PC-3 (cell line): ENCODE measurements around the gene LRPAP1. TPM values are rescaled to one million over a fixed set of nuclear protein-coding genes. Genes with fewer than 3 reads are reported as not detected.
A peak's percentile ranks its signal among the peaks of the same experiment; 100 is the strongest.

ENCODE experiments used
- ATAC-seq: fragments of 200-7000 bp; cut with Tn5 transposase; 2 replicates; pipeline ENCODE4 v1.9.1; 2020; ENCODE audit warnings: mild to moderate bottlenecking, moderate library complexity
- BruUV-seq: library from RNA; stranded (reverse); fragments of 400-500 nt; replicated peaks from 2 replicates; lab custom pipeline; 2021; lab: Mats Ljungman, UMichigan
- CTCF ChIA-PET: fragments of 300-600 bp; sonication (Branson Sonifier 250); formaldehyde crosslinking; loops from one replicate; lab custom pipeline; 2022; ENCODE audit warnings: antibody characterized with exemption; lab: Charles Lee
- POLR2A ChIA-PET: fragments of 300-600 bp; sonication (Branson Sonifier 250); formaldehyde crosslinking; loops from one replicate; lab custom pipeline; 2022; ENCODE audit warnings: antibody characterized with exemption; ENCODE audit not compliant: unreplicated experiment; lab: Charles Lee
- DNase-seq: peaks from one replicate; pipeline ENCODE4 v3.0.0-alpha.2; 2015
- H2AFZ ChIP-seq: fragments of 300-600 bp; sonication (generic); 2 replicates; pipeline ENCODE4 v1.6.0; 2016; ENCODE audit warnings: antibody characterized with exemption, low read length
- H3F3A ChIP-seq: fragments of 300-600 bp; sonication (generic); one replicate; pipeline ENCODE4 v1.6.0; 2017; ENCODE audit warnings: antibody characterized with exemption, low read length, control low read depth, mild to moderate bottlenecking; ENCODE audit not compliant: unreplicated experiment
- H3K27ac ChIP-seq: fragments of 300-600 bp; sonication (generic); 2 replicates; pipeline ENCODE4 v1.5.1; 2016; ENCODE audit warnings: mild to moderate bottlenecking, low read length
- H3K27me3 ChIP-seq: fragments of 300-600 bp; sonication (generic); 2 replicates; pipeline ENCODE4 v1.6.1; 2016; ENCODE audit warnings: low read length, mixed read lengths
- H3K36me3 ChIP-seq: fragments of 300-600 bp; sonication (generic); 2 replicates; pipeline ENCODE4 v1.6.1; 2016; ENCODE audit warnings: low read depth, mixed run types, low read length, mixed read lengths
- H3K4me1 ChIP-seq: fragments of 300-600 bp; sonication (generic); 2 replicates; pipeline ENCODE4 v1.5.1; 2016; ENCODE audit warnings: low read length; ENCODE audit not compliant: insufficient read depth
- H3K4me2 ChIP-seq: fragments of 300-600 bp; sonication (generic); 2 replicates; pipeline ENCODE4 v1.6.0; 2016; ENCODE audit warnings: low read length
- H3K4me3 ChIP-seq: fragments of 300-600 bp; sonication (generic); 2 replicates; pipeline ENCODE4 v1.5.1; 2016; ENCODE audit warnings: mild to moderate bottlenecking, low read length, mixed read lengths
- H3K79me2 ChIP-seq: fragments of 300-600 bp; sonication (generic); 2 replicates; pipeline ENCODE4 v1.6.1; 2017; ENCODE audit warnings: low read length, mixed read lengths
- H3K9ac ChIP-seq: fragments of 300-600 bp; sonication (generic); 2 replicates; pipeline ENCODE4 v1.6.0; 2016; ENCODE audit warnings: mild to moderate bottlenecking, low read length
- H3K9me2 ChIP-seq: fragments of 300-600 bp; sonication (generic); replicated peaks from 2 replicates; pipeline ENCODE4 v1.6.1; 2016; ENCODE audit warnings: mixed run types, low read length, mixed read lengths
- H3K9me3 ChIP-seq: fragments of 300-600 bp; sonication (generic); 2 replicates; pipeline ENCODE4 v1.6.1; 2016; ENCODE audit warnings: low read length, mixed read lengths
- H4K20me1 ChIP-seq: fragments of 300-600 bp; sonication (generic); 2 replicates; pipeline ENCODE4 v1.6.1; 2016; ENCODE audit warnings: low read length, mixed read lengths
- EZH2 ChIP-seq: fragments of 300-600 bp; sonication (generic); IDR thresholded peaks from one replicate; pipeline ENCODE4 v1.6.1; 2017; ENCODE audit warnings: antibody characterized with exemption, mild to moderate bottlenecking, low read length; ENCODE audit not compliant: unreplicated experiment
- EZH2phosphoT487 ChIP-seq: fragments of 300-600 bp; sonication (generic); IDR thresholded peaks from 2 replicates; pipeline ENCODE4 v1.6.1; 2018; ENCODE audit warnings: mild to moderate bottlenecking, antibody characterized with exemption, low read length, borderline replicate concordance
- intact Hi-C: fragments of 100-400 bp; cut with micrococcal nuclease; formaldehyde crosslinking; loops from 2 replicates; pipeline ENCODE4 v1.9.0; 2023
- total RNA-seq: library from RNA; depleted of rRNA; stranded (reverse); fragments of >200 nt; gene quantifications from 2 replicates; pipeline ENCODE4 v1.2.3, GENCODE V29; 2014
- TF ChIP-seq, protein P1 (sequence below): fragments of 300-600 bp; sonication (generic); conservative IDR thresholded peaks from 2 replicates; pipeline ENCODE4 v1.5.1; 2017; ENCODE audit warnings: antibody characterized with exemption, low read depth, mild to moderate bottlenecking, low read length

Gene LRPAP1
- total RNA-seq, 1 experiment from 2014 or later: 133 TPM

DNA sequence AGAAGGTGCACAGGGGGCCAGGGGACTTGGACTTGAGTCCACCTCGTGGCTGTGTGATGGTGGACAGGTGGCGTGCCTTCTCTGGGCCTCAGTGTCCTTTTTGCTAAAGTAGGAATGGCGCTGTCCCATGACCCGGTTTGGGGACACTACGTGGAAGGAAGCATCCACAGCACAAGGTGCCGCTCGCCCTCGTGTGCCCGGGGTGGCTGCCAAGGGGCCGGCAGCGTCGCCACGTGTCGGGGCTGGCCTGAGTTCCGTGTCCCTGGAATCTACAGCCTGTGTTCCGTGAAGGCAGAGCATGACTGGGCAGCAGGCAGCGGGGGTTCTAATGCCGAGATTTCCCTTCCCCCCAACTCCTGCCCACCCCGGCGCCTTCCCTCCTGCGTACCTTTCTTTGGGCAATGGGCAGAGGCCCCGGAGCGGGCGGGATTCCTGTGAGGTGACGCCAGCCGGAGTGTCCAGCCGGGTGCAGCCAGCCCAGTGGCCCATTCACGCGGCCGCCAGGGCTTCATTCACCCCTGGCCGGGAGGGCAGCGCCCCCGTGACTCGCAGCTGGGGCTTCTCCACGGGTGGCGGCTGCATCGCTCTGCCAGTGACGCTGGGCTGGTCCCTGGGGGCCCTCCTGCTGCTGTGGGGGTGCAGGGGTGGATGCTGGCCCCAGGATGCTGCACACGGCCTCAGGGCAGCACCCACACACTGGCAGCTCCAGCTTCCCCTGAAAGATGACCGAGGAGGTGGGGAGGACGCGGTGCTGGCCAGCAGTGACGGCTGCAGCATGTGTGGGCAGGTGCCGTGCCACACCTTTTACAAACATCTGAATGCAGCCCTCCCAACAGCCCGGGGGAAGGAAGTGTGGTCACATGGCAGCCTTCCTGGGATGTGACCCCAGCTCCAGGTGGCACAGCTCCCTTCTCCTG is 47.9 kb downstream of the LRPAP1 start:
- H4K20me1 ChIP-seq: no peaks in the 10 kb centered on the region
- H3K9me2 ChIP-seq: no peaks in the 10 kb centered on the region
- H3K4me1 ChIP-seq: peaks cover 23% of the 10 kb centered on the region
- TSS peak; percentile 79 for BruUV-seq
- intact Hi-C loops: no loop called here
- H2AFZ ChIP-seq: peak overlapping the region; percentile 61
- H3K27me3 ChIP-seq: no peaks in the 10 kb centered on the region
- H3F3A ChIP-seq: no peaks in the 10 kb centered on the region
- peak overlapping the region; percentile 58 for H3K9ac ChIP-seq
- peak overlapping the region; percentile 86 for H3K4me2 ChIP-seq
- POLR2A ChIA-PET: no interaction called here
- H3K9me3 ChIP-seq: no peaks in the 10 kb centered on the region
- DNase-seq (peak; percentile 70), ATAC-seq (peak; percentile 52)
- CTCF ChIA-PET: no interaction called here
- H3K4me3 ChIP-seq: peak overlapping the region; percentile 65
- H3K27ac ChIP-seq: peak overlapping the region; percentile 52
- H3K36me3 ChIP-seq: no peaks in the 10 kb centered on the region
- H3K79me2 ChIP-seq: no peaks in the 10 kb centered on the region
- 0 out of 2 replicates have a peak, but pooled peaks have one; percentile 44 for TF ChIP-seq EZH2phosphoT487
- TF ChIP-seq, protein P1, sequence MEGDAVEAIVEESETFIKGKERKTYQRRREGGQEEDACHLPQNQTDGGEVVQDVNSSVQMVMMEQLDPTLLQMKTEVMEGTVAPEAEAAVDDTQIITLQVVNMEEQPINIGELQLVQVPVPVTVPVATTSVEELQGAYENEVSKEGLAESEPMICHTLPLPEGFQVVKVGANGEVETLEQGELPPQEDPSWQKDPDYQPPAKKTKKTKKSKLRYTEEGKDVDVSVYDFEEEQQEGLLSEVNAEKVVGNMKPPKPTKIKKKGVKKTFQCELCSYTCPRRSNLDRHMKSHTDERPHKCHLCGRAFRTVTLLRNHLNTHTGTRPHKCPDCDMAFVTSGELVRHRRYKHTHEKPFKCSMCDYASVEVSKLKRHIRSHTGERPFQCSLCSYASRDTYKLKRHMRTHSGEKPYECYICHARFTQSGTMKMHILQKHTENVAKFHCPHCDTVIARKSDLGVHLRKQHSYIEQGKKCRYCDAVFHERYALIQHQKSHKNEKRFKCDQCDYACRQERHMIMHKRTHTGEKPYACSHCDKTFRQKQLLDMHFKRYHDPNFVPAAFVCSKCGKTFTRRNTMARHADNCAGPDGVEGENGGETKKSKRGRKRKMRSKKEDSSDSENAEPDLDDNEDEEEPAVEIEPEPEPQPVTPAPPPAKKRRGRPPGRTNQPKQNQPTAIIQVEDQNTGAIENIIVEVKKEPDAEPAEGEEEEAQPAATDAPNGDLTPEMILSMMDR: no peak

DNA sequence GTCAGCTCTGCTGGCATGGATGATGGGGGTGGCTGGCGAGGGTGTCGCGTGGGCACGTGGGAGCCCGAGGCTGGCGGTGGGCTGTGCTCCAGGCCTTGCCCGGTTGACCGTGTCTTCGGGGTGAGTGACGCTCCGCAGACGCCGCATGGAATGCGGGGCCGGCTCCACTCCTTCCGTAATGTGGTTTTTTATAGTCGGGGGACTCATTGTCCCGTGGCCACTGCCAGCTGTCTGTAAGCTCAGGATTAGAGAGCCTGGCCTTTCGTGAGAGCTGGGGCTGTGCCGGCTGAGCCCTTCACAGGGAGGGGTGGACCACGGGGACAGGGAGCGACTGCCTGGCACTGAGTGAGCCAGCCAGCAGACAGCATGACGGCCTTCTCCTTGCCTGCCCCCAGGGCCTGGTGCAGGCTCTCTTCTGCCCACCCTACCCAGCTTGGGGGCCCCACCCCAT is 48.7 kb downstream of the LRPAP1 start:
- Histone ChIP-seq H3K4me2 (peak overlapping the region; percentile 86), H4K20me1 (no peaks in the 10 kb centered on the region), H3K27ac (no peak overlapping the region), H3K9ac (peak overlapping the region; percentile 58; the same call in 1 of the 2 replicates), H3K36me3 (no peaks in the 10 kb centered on the region), H3K9me3 (no peaks in the 10 kb centered on the region), H3K9me2 (no peaks in the 10 kb centered on the region), H3K4me1 (peaks cover 23% of the 10 kb centered on the region), H2AFZ (no peak overlapping the region), H3K27me3 (no peaks in the 10 kb centered on the region), H3F3A (no peaks in the 10 kb centered on the region), H3K79me2 (no peaks in the 10 kb centered on the region), H3K4me3 (peak overlapping the region; percentile 65; the same call in 1 of the 2 replicates)
- BruUV-seq: no TSS peak
- CTCF ChIA-PET: no interaction called here
- TF ChIP-seq, protein P1: no peak
- TF ChIP-seq EZH2phosphoT487 (no peak), EZH2 (no peak)
- intact Hi-C loops: no loop called here
- POLR2A ChIA-PET: no interaction called here
- ATAC-seq (no peak), DNase-seq (peak; percentile 11)

DNA sequence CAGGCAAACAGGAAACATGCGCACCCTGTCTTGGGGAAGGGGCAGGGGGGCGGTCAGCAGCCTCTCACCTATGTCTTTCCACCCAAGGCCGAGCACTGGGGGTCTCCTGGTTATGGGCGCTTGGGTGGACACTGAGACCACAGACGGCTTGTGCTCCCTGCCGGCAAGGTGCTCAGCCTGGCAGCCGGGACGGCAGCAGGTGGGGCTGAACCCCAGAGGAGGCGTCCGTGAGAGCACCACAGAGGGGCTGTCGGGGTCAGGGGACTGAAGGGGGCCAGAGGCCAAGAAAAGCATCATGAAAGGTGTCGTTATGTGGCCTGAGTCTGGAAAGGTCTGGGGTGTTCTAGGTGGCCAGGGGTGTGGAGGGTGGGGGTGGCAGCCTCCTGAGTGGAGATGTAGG is 49.5 kb downstream of the LRPAP1 start:
- CTCF ChIA-PET: no interaction called here
- DNase-seq (no peak), ATAC-seq (no peak)
- H2AFZ ChIP-seq: no peak overlapping the region
- no peaks in the 10 kb centered on the region for H3K36me3 ChIP-seq
- H3K27me3 ChIP-seq: no peaks in the 10 kb centered on the region
- H3K9me2 ChIP-seq: no peaks in the 10 kb centered on the region
- no peaks in the 10 kb centered on the region for H3K79me2 ChIP-seq
- TF ChIP-seq EZH2 (no peak), EZH2phosphoT487 (no peak)
- TF ChIP-seq, protein P1: no peak
- BruUV-seq: no TSS peak
- no peaks in the 10 kb centered on the region for H4K20me1 ChIP-seq
- no peak overlapping the region for H3K4me3 ChIP-seq
- no peak overlapping the region for H3K4me2 ChIP-seq
- no peak overlapping the region for H3K27ac ChIP-seq
- H3K4me1 ChIP-seq: peaks cover 23% of the 10 kb centered on the region
- intact Hi-C loops: no loop called here
- POLR2A ChIA-PET: no interaction called here
- no peak overlapping the region for H3K9ac ChIP-seq
- H3F3A ChIP-seq: no peaks in the 10 kb centered on the region
- H3K9me3 ChIP-seq: no peaks in the 10 kb centered on the region
